ENCODE measurements around the gene MGMT. TPM values are rescaled to one million over a fixed set of nuclear protein-coding genes. Genes with fewer than 3 reads are reported as not detected.

The MGMT gene
- total and polyA plus RNA-seq, 2 of the 4 experiments (the other 2 are of a cell fraction), result 11.5 to 17.8 TPM

- POLR2A ChIA-PET (ENCODE audit: unreplicated experiment), result no interaction called here
- Histone ChIP-seq H3K36me3 (ENCODE audit: control insufficient read depth, insufficient read depth, low read length) (no peaks in the 10 kb centered on the region), H3K79me1 (ENCODE audit: low read depth in 1 of 2, low read length in 2 of 2) (no peaks in the 10 kb centered on the region), H3K27ac (ENCODE audit: insufficient read depth, low read length) (no peak overlapping the region), H4K91ac (ENCODE audit: insufficient read depth, low read depth, low read length) (no peak overlapping the region), H4K20me1 (ENCODE audit: insufficient read depth, low read length) (no peaks in the 10 kb centered on the region), H2AFZ (replicated peaks; ENCODE audit: low read length, poor library complexity) (no peak overlapping the region), H3K27me3 (ENCODE audit: control insufficient read depth, insufficient read depth, low read length) (no peaks in the 10 kb centered on the region), H3K4me1 (ENCODE audit: control insufficient read depth, insufficient read depth, low read length) (peaks cover 2% of the 10 kb centered on the region; the same call in 1 of the 2 replicates), H3K9me1 (ENCODE audit: insufficient read depth, low read length) (no peaks in the 10 kb centered on the region), H4K5ac (ENCODE audit: low read depth, low read length) (no peak overlapping the region), H2BK20ac (ENCODE audit: low read depth, low read length) (no peak overlapping the region), H2AK9ac (replicated peaks; ENCODE audit: low read depth, low read length, poor library complexity) (no peak overlapping the region), H3K14ac (replicated peaks; ENCODE audit: low read depth, low read length) (no peak overlapping the region), H3K23ac (ENCODE audit: low read depth, low read length) (no peak overlapping the region), H4K8ac (ENCODE audit: low read depth in 2 of 2, low read length in 2 of 2) (no peak overlapping the region), H3K9me3 (ENCODE audit: control insufficient read depth, insufficient read depth, low read length) (no peaks in the 10 kb centered on the region), H2BK120ac (ENCODE audit: low read depth, low read length) (no peak overlapping the region), H3K56ac (ENCODE audit: extremely low read depth, insufficient read depth, low read length) (no peak overlapping the region), H3K4me3 (ENCODE audit: insufficient read depth, low read depth, low read length) (no peak overlapping the region), H3K4ac (ENCODE audit: low read depth, low read length) (no peak overlapping the region), H3K9ac (ENCODE audit: low read depth, low read length) (no peak overlapping the region), H2AK5ac (ENCODE audit: low read depth, low read length) (no peak overlapping the region), H3K4me2 (ENCODE audit: low read depth, low read length) (no peak overlapping the region), H3K18ac (ENCODE audit: low read depth, low read length) (no peak overlapping the region), H2BK5ac (ENCODE audit: low read depth, low read length, poor library complexity, severe bottlenecking) (no peak overlapping the region), H2BK15ac (ENCODE audit: low read depth, low read length) (no peak overlapping the region)
- 82% methylated on average over 11 of the region's 22 CpGs; no CpG with 5 or more reads in 1 of the 2 experiments for WGBS, 2 experiments (ENCODE audit: extremely low coverage in 2 of 2, insufficient read length in 1 of 2)
- CTCF ChIA-PET, result no interaction called here
- dilution Hi-C loops (cut with HindIII; ENCODE audit: low sequenced_read_pairs, unreplicated experiment), result no loop called here
- no peak for DNase-seq
- intact Hi-C loops (cut with micrococcal nuclease), result no loop called here
- in situ Hi-C loops (cut with MboI; ENCODE audit: low sequenced_read_pairs), result no loop called here
- BruUV-seq (replicated peaks), result no TSS peak
- TF ChIP-seq FOS (IDR thresholded peaks at IDR 0.05; ENCODE audit: low read depth, low read length) (no peak), ELK1 (IDR thresholded peaks at IDR 0.05; ENCODE audit: borderline replicate concordance, low read depth, low read length) (no peak), SMC3 (IDR thresholded peaks at IDR 0.05; ENCODE audit: low read depth, low read length) (no peak), RCOR1 (IDR thresholded peaks at IDR 0.05; ENCODE audit: insufficient replicate concordance, low read length) (no peak), USF2 (IDR thresholded peaks at IDR 0.05; ENCODE audit: low read depth, low read length) (no peak), MXI1 (IDR thresholded peaks at IDR 0.05; ENCODE audit: borderline replicate concordance, low read depth, low read length) (no peak), MAZ (IDR thresholded peaks at IDR 0.05; ENCODE audit: borderline replicate concordance, low read depth, low read length) (no peak), CTCF (conservative IDR thresholded peaks at IDR 0.05; ENCODE audit: low read depth, low read length) (no peak), POLR2A (IDR thresholded peaks at IDR 0.05; ENCODE audit: low read depth, low read length) (no peak), RAD21 (IDR thresholded peaks at IDR 0.05; ENCODE audit: low read length) (no peak), MAFK (IDR thresholded peaks at IDR 0.05; ENCODE audit: low read depth, low read length) (no peak), BHLHE40 (IDR thresholded peaks at IDR 0.05; ENCODE audit: low read depth, low read length) (no peak), RFX5 (IDR thresholded peaks at IDR 0.05; ENCODE audit: low read depth, low read length) (no peak), CHD1 (IDR thresholded peaks at IDR 0.05; ENCODE audit: low read depth, low read length) (no peak), NFE2L2 (IDR thresholded peaks at IDR 0.05; ENCODE audit: low read depth, low read length) (no peak), CEBPB (IDR thresholded peaks at IDR 0.05; ENCODE audit: low read depth, low read length) (no peak)
- no peak for ATAC-seq (ENCODE audit: low read depth)
Measured at GRCh38 chr10:129652521-129653201, 185.6 kb downstream of the MGMT start.

Measured in IMR-90 (cell line).